ENCODE measurements around the gene C11orf42. TPM values are rescaled to one million over a fixed set of nuclear protein-coding genes. Genes with fewer than 3 reads are reported as not detected.

C11orf42 gene
- total RNA-seq, 2 donors from 2014 or later, result not detected

GRCh38 chr11:6201481-6201880 lies 3.9 kb upstream of the C11orf42 start:
- H3K4me1 ChIP-seq, result no peaks in the 10 kb centered on the region
- H3K9me3 ChIP-seq, result no peaks in the 10 kb centered on the region
- H3K27me3 ChIP-seq, result no peaks in the 10 kb centered on the region
- DNase-seq, result no peak
- H3K9ac ChIP-seq (ENCODE audit: low read depth in 2 of 2, low read length in 2 of 2), result no peak overlapping the region
- TF ChIP-seq CTCF (IDR thresholded peaks at IDR 0.05), result no peak
- no peak overlapping the region for H3K4me3 ChIP-seq
- no peaks in the 10 kb centered on the region for H3K36me3 ChIP-seq
- H3K27ac ChIP-seq, result no peak overlapping the region
- intact Hi-C loops (cut with DNase I), result no loop called here

- no peaks in the 10 kb centered on the region for H3K36me3 ChIP-seq
- no peak overlapping the region for H3K27ac ChIP-seq
- TF ChIP-seq CTCF (IDR thresholded peaks at IDR 0.05), result no peak
- no peak overlapping the region for H3K9ac ChIP-seq (ENCODE audit: low read depth in 2 of 2, low read length in 2 of 2)
- intact Hi-C loops (cut with DNase I), result no loop called here
- H3K4me3 ChIP-seq, result no peak overlapping the region
- H3K9me3 ChIP-seq, result no peaks in the 10 kb centered on the region
- no peak for DNase-seq
- H3K27me3 ChIP-seq, result no peaks in the 10 kb centered on the region
- H3K4me1 ChIP-seq, result no peaks in the 10 kb centered on the region
These were observed 3.3 kb upstream of the C11orf42 start for GRCh38 chr11:6202041-6202440.

- no peaks in the 10 kb centered on the region for H3K36me3 ChIP-seq
- H3K9me3 ChIP-seq, result no peaks in the 10 kb centered on the region
- H3K27ac ChIP-seq, result no peak overlapping the region
- intact Hi-C loops (cut with DNase I), result no loop called here
- H3K27me3 ChIP-seq, result no peaks in the 10 kb centered on the region
- H3K4me1 ChIP-seq, result no peaks in the 10 kb centered on the region
- DNase-seq, result no peak
- H3K9ac ChIP-seq (ENCODE audit: low read depth in 2 of 2, low read length in 2 of 2), result no peak overlapping the region
- H3K4me3 ChIP-seq, result no peak overlapping the region
- TF ChIP-seq CTCF (IDR thresholded peaks at IDR 0.05), result no peak
These were observed 2.0 kb upstream of the C11orf42 start for GRCh38 chr11:6203327-6203726.

- TF ChIP-seq CTCF (IDR thresholded peaks at IDR 0.05), result no peak
These were observed 651 bp upstream of the C11orf42 start for GRCh38 chr11:6204706-6205105.

GRCh38 chr11:6206456-6207180 lies 1.3 kb downstream of the C11orf42 start:
- Histone ChIP-seq H3K4me1 (no peaks in the 10 kb centered on the region), H3K4me3 (no peak overlapping the region), H3K9ac (ENCODE audit: low read depth in 2 of 2, low read length in 2 of 2) (no peak overlapping the region), H3K27me3 (no peaks in the 10 kb centered on the region), H3K36me3 (peaks cover 8% of the 10 kb centered on the region), H3K9me3 (no peaks in the 10 kb centered on the region), H3K27ac (no peak overlapping the region)
- intact Hi-C loops (cut with DNase I), result no loop called here
- no peak for DNase-seq
- no peak for TF ChIP-seq CTCF (IDR thresholded peaks at IDR 0.05)

More at GRCh38 chr11:6204706-6205105, 651 bp upstream of the C11orf42 start:
- no peaks in the 10 kb centered on the region for H3K4me1 ChIP-seq
- H3K9ac ChIP-seq (ENCODE audit: low read depth in 2 of 2, low read length in 2 of 2), result no peak overlapping the region
- DNase-seq, result no peak
- no peaks in the 10 kb centered on the region for H3K27me3 ChIP-seq
- no peaks in the 10 kb centered on the region for H3K9me3 ChIP-seq
- intact Hi-C loops (cut with DNase I), result no loop called here
- H3K27ac ChIP-seq, result no peak overlapping the region
- no peaks in the 10 kb centered on the region for H3K36me3 ChIP-seq
- H3K4me3 ChIP-seq, result no peak overlapping the region
